ENCODE results near the gene DLEC1.
"Not testable (repeated sequence)": the region's sequence is repeated elsewhere in the genome, so short reads cannot be mapped to it uniquely, and the experiment has no call there.

DLEC1 gene

DNA sequence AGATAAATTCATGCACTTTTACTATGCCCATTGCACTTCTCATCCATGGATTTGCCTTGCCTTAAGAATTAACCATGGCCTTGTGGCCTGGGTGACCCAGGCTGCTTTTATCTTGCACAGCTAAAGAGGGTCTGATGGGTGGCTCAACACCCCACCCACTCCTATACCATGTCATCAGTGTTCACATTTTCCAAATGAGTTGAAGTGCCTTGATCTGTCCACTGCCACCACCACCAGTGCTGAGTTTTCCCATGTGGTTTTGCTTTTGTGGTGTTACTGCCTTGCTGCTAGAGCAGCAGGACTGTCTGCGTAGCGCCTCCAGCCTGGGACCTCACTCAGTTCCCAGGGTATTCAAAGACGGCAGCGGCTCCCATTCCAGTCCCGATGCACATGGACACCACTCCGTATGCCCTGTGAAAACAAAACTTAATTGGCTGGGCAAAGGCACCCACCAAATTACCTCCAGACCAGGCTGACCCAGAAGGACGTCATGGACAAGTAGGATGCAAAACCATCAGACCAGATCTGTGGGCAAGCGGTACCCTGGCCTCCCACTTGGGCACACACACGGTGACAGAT lies 83.8 kb downstream of the DLEC1 start:
- DNase-seq, result no peak

- no peak for DNase-seq
These were observed 85.5 kb downstream of the DLEC1 start for GRCh38 chr3:38124324-38125122.

- DNase-seq, result no peak
These were observed 86.5 kb downstream of the DLEC1 start for GRCh38 chr3:38125305-38126120.

GRCh38 chr3:38126121-38126892 lies 87.3 kb downstream of the DLEC1 start:
- DNase-seq, result no peak

DNA sequence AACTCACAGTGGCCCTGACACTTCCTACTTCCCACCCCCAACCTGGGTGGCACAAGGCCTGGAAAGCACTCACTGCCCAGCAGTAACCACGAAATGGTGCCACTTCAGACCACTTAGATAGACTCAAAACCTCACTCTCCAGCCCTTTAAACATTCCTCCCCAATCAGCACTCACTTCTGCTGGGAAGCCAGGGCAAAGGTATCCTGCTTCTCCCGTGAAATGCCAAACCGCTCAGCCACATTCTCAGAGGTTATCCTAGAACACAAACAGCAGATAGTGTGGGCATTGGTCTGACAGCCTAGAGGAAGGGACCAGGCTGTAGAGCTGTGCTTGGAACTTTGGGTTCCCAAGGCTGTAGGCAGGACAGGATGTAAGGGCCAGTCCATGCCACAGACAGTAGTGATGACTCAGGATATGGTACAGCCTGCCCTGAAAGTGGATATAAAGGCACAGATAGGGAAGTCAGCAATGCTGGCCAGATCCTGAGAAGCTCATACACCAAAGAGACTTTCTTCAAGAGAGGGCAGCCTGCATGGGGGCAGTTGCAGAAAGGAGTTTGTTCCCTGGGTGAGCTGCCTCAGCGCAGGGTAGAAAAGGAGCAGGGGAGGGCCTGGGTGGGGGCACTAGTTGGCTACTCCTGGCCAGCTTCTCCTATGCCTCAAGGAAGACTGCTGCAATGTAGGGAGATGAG lies 88.7 kb downstream of the DLEC1 start:
- DNase-seq, result peak in 1 of 2 donors; percentile 23

DNA sequence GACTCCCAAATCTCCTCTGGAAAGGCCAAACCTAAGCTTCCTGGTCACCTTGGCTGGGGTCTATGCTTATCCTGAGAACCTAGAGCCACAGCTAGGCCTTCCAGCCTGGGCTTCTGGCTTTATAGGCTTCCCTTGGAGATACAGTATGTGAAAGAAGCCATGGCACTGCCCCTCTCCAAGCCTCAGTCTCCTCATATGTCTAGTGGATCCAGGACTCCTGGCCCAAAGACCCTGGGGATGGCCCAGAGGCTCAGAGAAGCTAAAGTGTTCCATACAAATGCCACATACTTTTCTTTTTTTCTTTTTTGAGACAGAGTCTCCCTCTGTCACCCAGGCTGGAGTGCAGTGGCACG lies 89.3 kb downstream of the DLEC1 start:
- no peak for DNase-seq

- no peak for DNase-seq
These were observed 90.0 kb downstream of the DLEC1 start for GRCh38 chr3:38129058-38129457.

- DNase-seq, result no peak
These were observed 91.6 kb downstream of the DLEC1 start for GRCh38 chr3:38130631-38131065.

DNA sequence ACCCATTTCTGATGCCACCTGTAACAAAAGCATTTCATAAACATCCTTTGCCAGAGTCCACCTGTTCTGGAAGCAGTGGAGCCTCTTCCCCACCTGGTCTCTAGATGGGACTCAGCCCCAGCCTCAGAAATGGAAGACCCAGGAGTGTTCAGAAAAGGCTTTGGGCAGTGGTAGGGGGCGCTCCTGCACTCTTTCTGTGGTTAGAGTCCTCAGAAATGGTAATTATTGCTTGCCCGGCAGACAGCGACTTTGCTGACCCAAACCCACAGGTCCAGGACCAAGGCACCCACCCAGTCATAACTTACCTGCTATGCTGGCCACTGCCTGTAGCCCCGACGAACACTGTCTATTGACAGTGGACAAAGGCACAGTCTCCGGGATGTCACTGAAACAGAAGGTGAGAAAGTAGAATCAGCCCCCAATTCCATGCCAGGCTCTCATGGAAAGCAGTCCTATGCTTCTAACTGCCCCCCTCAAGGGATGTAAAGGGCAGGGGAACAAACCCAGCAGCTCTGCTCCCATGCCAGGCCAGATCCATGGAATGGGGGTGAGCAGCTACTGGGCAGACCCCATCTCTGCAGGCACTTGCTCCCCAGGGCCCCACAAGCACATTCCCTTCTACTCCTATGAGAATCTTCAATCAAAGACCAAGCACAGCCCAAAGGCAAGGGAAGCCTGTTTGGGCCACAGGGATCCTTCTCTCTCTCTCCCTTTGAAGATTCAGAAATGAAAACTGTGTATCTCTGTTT lies 92.8 kb downstream of the DLEC1 start:
- DNase-seq, result peak; percentile 33 to 42

DNA sequence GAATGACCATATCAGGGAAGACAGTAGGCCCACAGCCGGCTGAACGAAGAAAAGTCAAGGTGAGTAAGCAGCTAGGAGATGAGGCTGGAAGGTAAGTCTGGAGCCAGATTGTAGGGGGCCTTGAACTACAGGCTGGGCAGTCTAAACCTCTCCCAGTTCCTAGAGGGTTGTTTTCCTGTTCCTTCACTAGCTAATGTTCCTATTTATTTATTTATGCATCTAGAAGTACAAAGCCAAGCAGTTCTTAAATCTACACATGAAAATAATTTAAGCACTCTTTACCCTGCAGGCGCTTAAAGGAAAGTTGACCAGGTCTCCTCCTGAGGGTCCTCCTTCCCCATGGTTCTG lies 94.2 kb downstream of the DLEC1 start:
- DNase-seq, result no peak

DNA sequence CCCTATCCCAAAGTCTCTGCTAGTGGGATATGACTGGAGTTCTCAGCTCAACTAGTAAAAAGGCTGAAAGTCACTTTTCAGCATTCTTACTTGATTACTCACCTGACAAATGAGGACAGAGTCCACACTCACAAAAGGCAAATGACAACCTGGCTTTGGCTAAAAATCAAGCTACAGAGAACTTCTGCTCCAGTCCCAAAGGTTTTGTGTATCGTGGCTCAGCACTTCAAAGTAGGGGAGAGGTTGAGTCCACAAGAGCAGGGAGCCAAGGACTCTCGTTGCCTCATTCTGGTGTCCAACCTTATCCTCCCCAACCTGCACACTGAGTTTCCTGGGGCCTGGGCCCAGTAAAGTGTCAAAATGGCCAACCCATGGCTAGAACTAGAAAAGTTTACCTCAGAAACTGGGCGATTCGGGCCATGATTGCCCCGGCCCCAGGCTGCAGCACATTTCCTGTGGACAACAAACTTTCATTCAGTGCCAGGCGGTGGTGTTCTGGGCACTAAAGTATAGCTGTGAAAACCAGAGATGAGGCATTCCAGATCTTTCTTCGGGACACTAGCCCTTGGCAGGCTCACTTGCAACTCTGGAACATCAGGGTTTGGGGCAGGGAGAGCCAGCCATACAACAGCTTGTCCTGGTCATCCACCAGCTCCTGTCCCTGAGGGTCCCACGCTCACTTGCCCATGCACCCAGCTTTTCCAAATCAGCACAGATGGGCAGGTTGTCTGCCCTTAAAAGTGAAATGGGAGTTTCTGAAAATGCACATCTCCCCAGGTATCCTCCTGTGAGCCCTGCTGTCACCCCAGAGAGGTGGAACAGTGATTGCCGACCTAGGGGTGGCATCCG lies 94.8 kb downstream of the DLEC1 start:
- DNase-seq, result no peak

DNA sequence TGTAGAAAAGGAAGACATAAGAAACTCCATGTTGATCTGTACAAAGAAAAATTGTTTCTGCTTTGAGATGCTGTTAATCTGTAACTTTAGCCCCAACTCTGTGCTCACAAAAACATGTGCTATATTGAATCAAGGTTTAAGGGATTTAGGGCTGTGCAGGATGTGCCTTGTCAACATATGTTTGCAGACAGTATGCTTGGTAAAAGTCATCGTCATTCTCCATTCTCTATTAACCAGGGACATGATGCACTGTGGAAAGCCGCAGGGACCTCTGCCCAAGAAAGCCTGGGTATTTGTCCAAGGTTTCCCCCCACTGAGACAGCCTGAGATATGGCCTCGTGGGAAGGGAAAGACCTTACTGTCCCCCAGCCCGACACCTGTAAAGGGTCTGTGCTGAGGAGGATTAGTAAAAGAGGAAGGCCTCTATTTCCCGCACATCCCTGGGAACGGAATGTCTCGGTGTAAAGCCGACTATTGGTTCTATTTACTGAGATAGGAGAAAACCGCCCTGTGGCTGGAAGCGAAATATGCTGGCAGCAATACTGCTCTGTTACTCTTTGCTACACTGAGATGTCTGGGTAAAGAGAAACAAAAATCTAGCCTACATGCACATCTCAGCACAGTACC lies 95.6 kb downstream of the DLEC1 start:
- not testable (repeated sequence) for DNase-seq

DNA sequence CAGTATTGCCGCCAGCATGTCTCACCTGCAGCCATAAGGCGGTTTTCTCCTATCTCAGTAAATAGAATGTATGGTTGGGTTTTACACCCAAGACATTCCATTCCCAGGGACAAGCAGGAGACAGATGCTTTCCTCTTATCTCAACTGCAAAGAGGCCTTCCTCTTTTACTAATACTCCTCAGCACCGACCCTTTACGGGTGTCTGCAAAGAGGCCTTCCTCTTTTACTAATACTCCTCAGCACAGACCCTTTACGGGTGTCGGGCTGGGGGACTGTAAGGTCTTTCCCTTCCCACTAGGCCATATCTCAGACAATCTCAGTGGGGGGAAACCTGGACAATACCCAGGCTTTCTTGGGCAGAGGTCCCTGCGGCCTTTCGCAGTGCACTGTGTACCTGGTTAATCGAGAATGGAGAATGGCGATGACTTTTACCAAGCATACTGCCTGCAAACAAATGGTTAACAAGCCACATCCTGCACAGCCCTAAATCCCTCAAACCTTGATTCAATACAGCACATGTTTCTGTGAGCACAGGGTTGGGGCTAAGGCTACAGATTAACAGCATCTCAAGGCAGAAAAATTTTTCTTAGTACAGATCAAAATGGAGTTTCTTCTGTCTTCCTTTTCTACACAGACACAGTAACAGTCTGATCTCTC lies 96.7 kb downstream of the DLEC1 start:
- DNase-seq, result peak; percentile 32 to 38

DNA sequence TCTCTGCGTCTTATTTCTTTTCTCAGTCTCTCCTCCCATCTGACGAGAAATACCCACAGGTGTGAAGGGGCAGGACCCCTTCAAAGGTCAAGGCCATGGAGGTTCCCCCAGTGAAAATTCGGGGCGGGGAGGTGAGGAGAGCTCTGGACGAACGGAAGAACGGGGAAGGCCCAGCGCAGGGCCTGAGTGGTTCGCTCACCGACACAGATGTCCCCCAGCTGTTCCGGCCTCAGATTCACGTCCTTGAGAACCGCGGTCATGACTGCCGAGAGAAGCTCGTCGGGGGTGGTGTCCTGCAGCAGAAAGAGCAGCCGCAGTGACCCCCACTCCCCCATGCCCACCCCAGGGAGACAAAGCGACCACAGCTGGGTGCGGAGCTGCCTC lies 97.4 kb downstream of the DLEC1 start:
- DNase-seq, result peak in 1 of 2 donors; percentile 26

GRCh38 chr3:38136777-38137614 lies 98.0 kb downstream of the DLEC1 start, which contains the start of gene ACAA1:
ACAA1 (minus strand) TSS chr3:38137127; CDS start chr3:38137035, 92 bp downstream.
- DNase-seq, result peak; percentile 99

DNA sequence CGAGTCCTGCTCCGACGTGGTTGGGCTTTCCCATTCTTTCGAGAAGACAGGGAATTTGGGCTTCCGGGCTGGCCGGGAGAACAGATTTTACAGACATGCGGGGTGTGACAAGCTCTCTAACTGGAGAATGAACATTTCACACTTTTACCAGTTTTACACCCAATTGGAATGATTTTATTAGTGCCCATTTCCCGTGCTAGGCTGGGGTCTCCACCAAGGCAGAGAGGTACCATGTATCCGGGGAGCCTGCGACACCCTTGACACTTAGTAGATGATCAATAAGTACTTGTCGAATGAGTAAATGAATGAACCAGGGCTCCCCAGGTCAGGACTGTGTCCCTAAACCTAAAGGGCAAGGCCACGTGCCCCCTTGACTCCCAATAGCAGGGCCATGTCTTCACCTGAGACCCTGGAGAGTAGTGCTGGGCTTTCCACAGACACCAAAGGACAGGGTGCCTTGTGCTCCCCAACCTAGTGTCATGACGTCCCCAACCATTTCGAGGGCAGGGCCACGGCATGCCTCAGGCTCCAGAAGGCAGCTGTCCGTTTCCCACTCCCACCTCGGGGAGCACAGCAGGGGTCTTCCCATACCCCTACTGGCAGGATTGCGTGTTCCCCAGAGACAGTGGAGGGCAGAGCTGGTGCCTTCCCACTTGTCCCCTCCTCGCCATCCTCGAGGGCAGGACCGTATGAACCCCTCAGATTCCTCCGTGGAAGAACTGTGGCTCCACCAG lies 98.8 kb downstream of the DLEC1 start:
- peak in 1 of 2 donors; percentile 20 for DNase-seq

- DNase-seq, result peak; percentile 87 to 90
These were observed 99.6 kb downstream of the DLEC1 start, which contains the start of gene MYD88 for GRCh38 chr3:38138349-38139190. MYD88 (plus strand) TSS chr3:38138661; CDS start chr3:38138701, 40 bp downstream.
